GM12878 (cell line): ENCODE results near the gene PINLYP. TPM values are rescaled to one million over a fixed set of nuclear protein-coding genes. Genes with fewer than 3 reads are reported as not detected.

Experiments
- ATAC-seq: fragments of 200-7000 bp; cut with Tn5 transposase; 3 replicates; pipeline ENCODE4 v1.9.1; 2020; ENCODE audit warnings: mild to moderate bottlenecking, moderate library complexity
- BruUV-seq: library from RNA; stranded (reverse); fragments of 400-500 nt; replicated peaks from 2 replicates; lab custom pipeline; 2021; lab: Mats Ljungman, UMichigan
- CTCF ChIA-PET: fragments of 300-600 bp; sonication (Branson Sonifier 250); formaldehyde crosslinking; extraction: SDS; loops from one replicate; lab custom pipeline; 2021; ENCODE audit warnings: inconsistent platforms; lab: Yijun Ruan, JAX
- POLR2A ChIA-PET: fragments of 350-600 bp; formaldehyde crosslinking; extraction: SDS; loops from one replicate; lab custom pipeline; 2021; ENCODE audit warnings: inconsistent platforms; lab: Charles Lee
- RAD21 ChIA-PET: fragments of 300-600 bp; sonication (Branson Sonifier 250); formaldehyde crosslinking; loops from one replicate; lab custom pipeline; 2023; ENCODE audit warnings: antibody characterized with exemption; ENCODE audit not compliant: unreplicated experiment; lab: Charles Lee
- SMC1A ChIA-PET: fragments of 300-600 bp; sonication (Branson Sonifier 250); formaldehyde crosslinking; loops from one replicate; lab custom pipeline; 2023; ENCODE audit not compliant: unreplicated experiment, uncharacterized antibody; lab: Charles Lee
- DNase-seq: peaks from one replicate; pipeline ENCODE4 v3.0.0-alpha.2; 2011; ENCODE audit warnings: low read depth, low spot score
- FAIRE-seq: peaks from 3 replicates; lab custom pipeline; 2011; peaks lifted over from hg19 to GRCh38; lab: Jason Lieb, UNC
- H2AFZ ChIP-seq: 2 replicates; pipeline ENCODE4 v1.6.0; 2011; ENCODE audit warnings: low read depth, low read length, control low read depth; ENCODE audit not compliant: control insufficient read depth
- H3K27ac ChIP-seq: 2 replicates; pipeline ENCODE4 v1.5.1; 2011; ENCODE audit warnings: control low read depth; ENCODE audit not compliant: control insufficient read depth, insufficient read depth
- H3K27me3 ChIP-seq, 2 experiments: replicated peaks in 1 of 2; 2 replicates each; pipeline versions ENCODE4 v1.6.0 to v1.6.1; 2011; ENCODE audit warnings: low read length in 1 of 2; ENCODE audit not compliant: control insufficient read depth in 2 of 2, insufficient read depth in 2 of 2
- H3K36me3 ChIP-seq, 2 experiments: 2 replicates each; pipeline ENCODE4 v1.5.1; 2011; ENCODE audit warnings: low read length in 1 of 2; ENCODE audit not compliant: control insufficient read depth in 2 of 2, insufficient read depth in 2 of 2
- H3K4me1 ChIP-seq: 2 replicates; pipeline ENCODE4 v1.6.1; 2011; ENCODE audit warnings: mild to moderate bottlenecking, low read length, moderate library complexity, mixed read lengths; ENCODE audit not compliant: control insufficient read depth, insufficient read depth
- H3K4me2 ChIP-seq: 2 replicates; pipeline ENCODE4 v1.6.0; 2011; ENCODE audit warnings: control low read depth; ENCODE audit not compliant: control insufficient read depth, insufficient read depth
- H3K4me3 ChIP-seq: fragments of 200-600 bp; sonication (generic); 2 replicates; pipeline ENCODE4 v1.5.1; 2016
- H3K79me2 ChIP-seq: 2 replicates; pipeline ENCODE4 v1.6.0; 2011; ENCODE audit warnings: low read length; ENCODE audit not compliant: control insufficient read depth, insufficient read depth
- H3K9ac ChIP-seq: 2 replicates; pipeline ENCODE4 v1.8.0; 2011; ENCODE audit warnings: low read length, control low read depth, mixed read lengths; ENCODE audit not compliant: control insufficient read depth, insufficient read depth
- H3K9me3 ChIP-seq: replicated peaks from 3 replicates; pipeline ENCODE4 v1.5.1; 2011; ENCODE audit warnings: mild to moderate bottlenecking, low read length; ENCODE audit not compliant: control insufficient read depth, insufficient read depth
- H4K20me1 ChIP-seq: 2 replicates; pipeline ENCODE4 v1.6.0; 2011; ENCODE audit not compliant: control insufficient read depth, insufficient read depth
- BMI1 ChIP-seq: fragments of 450-650 bp; IDR thresholded peaks from 2 replicates; pipeline ENCODE4 v1.6.1; 2016; ENCODE audit warnings: mild to moderate bottlenecking, moderate library complexity, borderline replicate concordance
- MEF2A ChIP-seq: IDR thresholded peaks from 2 replicates; pipeline ENCODE4 v1.6.1; 2011; ENCODE audit warnings: low read depth, mild to moderate bottlenecking, low read length, moderate library complexity; ENCODE audit not compliant: insufficient read depth
- NR2C2 ChIP-seq: IDR thresholded peaks from 2 replicates; pipeline ENCODE4 v1.6.1; 2011; ENCODE audit warnings: borderline replicate concordance, low read depth; ENCODE audit not compliant: control insufficient read depth, insufficient read length
- RFX5 ChIP-seq: IDR thresholded peaks from 2 replicates; pipeline ENCODE4 v1.6.1; 2011; ENCODE audit warnings: low read depth, low read length, improper control_type of control experiment
- SMC3 ChIP-seq: IDR thresholded peaks from 2 replicates; pipeline ENCODE4 v1.6.1; 2011; ENCODE audit warnings: low read length, improper control_type of control experiment, borderline replicate concordance
- YY1 ChIP-seq: IDR thresholded peaks from 2 replicates; pipeline ENCODE4 v1.6.1; 2011; ENCODE audit warnings: low read depth, mild to moderate bottlenecking, low read length
- WGBS: methylation state at CpG from one replicate; pipeline ENCODE4 v1.1.6; 2016; ENCODE audit warnings: low lambda C conversion rate; ENCODE audit not compliant: insufficient replicate concordance, insufficient coverage; ENCODE audit errors: missing lambda C conversion rate; 5-methylcytosine and 5-hydroxymethylcytosine counted together
- in situ Hi-C: fragments of 300-500 bp; cut with MboI; formaldehyde crosslinking; loops from 9 replicates; pipeline ENCODE4 v1.14.3; 2018; ENCODE audit warnings: mixed read lengths
- intact Hi-C: fragments of 100-400 bp; cut with micrococcal nuclease; formaldehyde crosslinking; loops from one replicate; pipeline ENCODE4 v1.14.2; 2022; ENCODE audit not compliant: unreplicated experiment
- polyA plus RNA-seq, 11 experiments: library from polyadenylated mRNA; depleted of rRNA in 4 of 11; unstranded in 6 of 11; stranded (reverse) in 5 of 11; fragments of >200 nt; fragmentation: Nextera tagmentation in 4 of 11; fragmentation: Illumina TruSeq in 1 of 11; extraction: Ambion mirVana in 4 of 11; extraction: Trizol in 1 of 11; gene quantifications; 1 replicate in 1 of 11; 2 replicates in 10 of 11; pipeline versions ENCODE4 v1.2.1 to v1.2.3, GENCODE V29; 2011 to 2016; ENCODE audit warnings: inconsistent platforms in 2 of 11, missing spikeins in 2 of 11, low read depth in 1 of 11
- total RNA-seq, 4 experiments: library from RNA; depleted of rRNA in 3 of 4; stranded (reverse); fragments of >200 nt in 3 of 4; fragmentation: Illumina TruSeq in 1 of 4; extraction: Trizol in 1 of 4; gene quantifications; 2 replicates each; pipeline versions ENCODE4 v1.2.1 to v1.2.3, GENCODE V29; 2013 to 2021
- TF ChIP-seq, protein P1 (sequence below): fragments of 450-650 bp; IDR thresholded peaks from 2 replicates; pipeline ENCODE4 v1.6.1; 2016; ENCODE audit warnings: mild to moderate bottlenecking

Gene PINLYP
- total and polyA plus RNA-seq, 10 of the 15 experiments (the other 5 are each of a cell fraction or from before 2014, with no cell fraction given), result 1.0 to 26.9 (median 11.4) TPM

DNA sequence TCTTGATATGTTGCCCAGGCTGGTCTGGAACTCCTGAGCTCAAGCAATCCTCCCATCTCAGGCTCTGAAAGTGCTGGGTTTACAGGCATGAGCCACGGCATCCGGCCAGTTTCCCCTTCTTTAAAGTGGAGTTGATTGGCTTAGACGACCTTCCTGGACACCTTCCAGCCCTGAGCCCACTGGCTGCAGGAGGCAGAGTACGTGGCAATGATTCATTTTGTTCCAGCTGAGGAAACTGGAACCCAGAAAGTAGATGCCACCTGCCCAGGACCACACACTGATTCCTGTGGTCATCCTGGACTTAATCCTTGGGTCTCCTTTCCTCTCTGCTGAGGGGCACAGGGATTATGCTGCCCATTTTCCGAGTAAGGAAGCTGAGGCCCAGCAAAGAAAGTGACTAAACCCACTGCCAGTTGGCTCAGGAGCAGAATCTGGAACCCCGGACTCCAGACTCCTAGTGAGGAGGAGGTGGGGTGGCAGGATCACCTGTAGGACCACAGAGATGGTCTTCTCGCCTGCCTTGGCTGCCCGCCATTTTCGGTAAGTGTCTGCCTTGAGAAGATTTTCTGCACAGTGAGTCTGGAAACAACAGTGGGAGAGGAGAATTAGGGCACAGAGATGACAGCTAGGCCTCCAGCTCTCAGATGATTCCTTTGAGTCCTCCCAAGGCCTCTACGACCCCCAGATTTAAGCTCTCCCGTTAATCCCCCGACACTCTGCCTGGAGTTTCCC is 1.0 kb upstream of the PINLYP start:
- Histone ChIP-seq H3K9me3 (no peaks in the 10 kb centered on the region), H3K9ac (peak overlapping the region; percentile 87), H4K20me1 (no peaks in the 10 kb centered on the region), H3K27ac (peak overlapping the region; percentile 78), H3K4me3 (peak overlapping the region; percentile 95), H3K79me2 (peaks cover 9% of the 10 kb centered on the region), H3K36me3 (peaks cover 0 to 3% of the 10 kb centered on the region in 2 experiments; a peak in 1 of 4 replicates), H3K4me1 (peaks cover 5% of the 10 kb centered on the region), H3K4me2 (peak overlapping the region; percentile 81), H2AFZ (peak overlapping the region; percentile 73; the same call in 1 of the 2 replicates)
- ChIA-PET CTCF (interaction anchor here (0.7 to 9.0 kb wide), 11 partner anchors 9 to 127 kb away, joined by 3 to 99 read pairs (median 4); partner anchors contain the start of genes IRGQ, ZNF575 and ZNF576), POLR2A (interaction anchor here (0.6 to 2.6 kb wide), 6 partner anchors 9 to 49 kb away, joined by 3 to 22 read pairs (median 6); partner anchors contain the start of genes IRGQ, ZNF575 and ZNF576), SMC1A (interaction anchor here (0.7 to 3.1 kb wide), 10 partner anchors 11 to 91 kb away, joined by 3 to 25 read pairs (median 4); partner anchors contain the start of genes IRGQ, ZNF575 and ZNF576), RAD21 (interaction anchor here (1.1 to 2.4 kb wide), 4 partner anchors 9 to 43 kb away, joined by 3 to 33 read pairs (median 4); partner anchors contain the start of genes IRGQ and ZNF576)
- ATAC-seq, result peak; percentile 4; the same call in 2 of the 3 replicates
- in situ Hi-C loops (no loop called here), intact Hi-C loops (loop anchor here (1.0 kb wide), 2 partner anchors 22 to 45 kb away; partner anchors contain the start of genes IRGQ, ZNF428 and ZNF576)
- peak; percentile 41 for FAIRE-seq
- 29% methylated on average over 9 of the region's 12 CpGs for WGBS
- DNase-seq, result no peak
- no peak for TF ChIP-seq SMC3
- peak; percentile 67 for TF ChIP-seq YY1
- TF ChIP-seq, protein P1, sequence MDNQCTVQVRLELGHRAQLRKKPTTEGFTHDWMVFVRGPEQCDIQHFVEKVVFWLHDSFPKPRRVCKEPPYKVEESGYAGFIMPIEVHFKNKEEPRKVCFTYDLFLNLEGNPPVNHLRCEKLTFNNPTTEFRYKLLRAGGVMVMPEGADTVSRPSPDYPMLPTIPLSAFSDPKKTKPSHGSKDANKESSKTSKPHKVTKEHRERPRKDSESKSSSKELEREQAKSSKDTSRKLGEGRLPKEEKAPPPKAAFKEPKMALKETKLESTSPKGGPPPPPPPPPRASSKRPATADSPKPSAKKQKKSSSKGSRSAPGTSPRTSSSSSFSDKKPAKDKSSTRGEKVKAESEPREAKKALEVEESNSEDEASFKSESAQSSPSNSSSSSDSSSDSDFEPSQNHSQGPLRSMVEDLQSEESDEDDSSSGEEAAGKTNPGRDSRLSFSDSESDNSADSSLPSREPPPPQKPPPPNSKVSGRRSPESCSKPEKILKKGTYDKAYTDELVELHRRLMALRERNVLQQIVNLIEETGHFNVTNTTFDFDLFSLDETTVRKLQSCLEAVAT, result peak; percentile 9; the same call in 1 of the 2 replicates
- no peak for TF ChIP-seq RFX5
- TF ChIP-seq BMI1, result no peak
- no peak for TF ChIP-seq MEF2A
- TF ChIP-seq NR2C2, result no peak
- TF ChIP-seq, all 136 proteins: peak for 2
- no peaks in the 10 kb centered on the region for H3K27me3 ChIP-seq
- BruUV-seq, result TSS peak; percentile 68
